ENCODE measurements around the gene ANLN. TPM values are rescaled to one million over a fixed set of nuclear protein-coding genes. Genes with fewer than 3 reads are reported as not detected.

Gene ANLN
- total and polyA plus RNA-seq, 9 of the 15 experiments (the other 6 are each of a cell fraction or from before 2014, with no cell fraction given): 18.1 to 66.2 (median 38.7) TPM

DNA sequence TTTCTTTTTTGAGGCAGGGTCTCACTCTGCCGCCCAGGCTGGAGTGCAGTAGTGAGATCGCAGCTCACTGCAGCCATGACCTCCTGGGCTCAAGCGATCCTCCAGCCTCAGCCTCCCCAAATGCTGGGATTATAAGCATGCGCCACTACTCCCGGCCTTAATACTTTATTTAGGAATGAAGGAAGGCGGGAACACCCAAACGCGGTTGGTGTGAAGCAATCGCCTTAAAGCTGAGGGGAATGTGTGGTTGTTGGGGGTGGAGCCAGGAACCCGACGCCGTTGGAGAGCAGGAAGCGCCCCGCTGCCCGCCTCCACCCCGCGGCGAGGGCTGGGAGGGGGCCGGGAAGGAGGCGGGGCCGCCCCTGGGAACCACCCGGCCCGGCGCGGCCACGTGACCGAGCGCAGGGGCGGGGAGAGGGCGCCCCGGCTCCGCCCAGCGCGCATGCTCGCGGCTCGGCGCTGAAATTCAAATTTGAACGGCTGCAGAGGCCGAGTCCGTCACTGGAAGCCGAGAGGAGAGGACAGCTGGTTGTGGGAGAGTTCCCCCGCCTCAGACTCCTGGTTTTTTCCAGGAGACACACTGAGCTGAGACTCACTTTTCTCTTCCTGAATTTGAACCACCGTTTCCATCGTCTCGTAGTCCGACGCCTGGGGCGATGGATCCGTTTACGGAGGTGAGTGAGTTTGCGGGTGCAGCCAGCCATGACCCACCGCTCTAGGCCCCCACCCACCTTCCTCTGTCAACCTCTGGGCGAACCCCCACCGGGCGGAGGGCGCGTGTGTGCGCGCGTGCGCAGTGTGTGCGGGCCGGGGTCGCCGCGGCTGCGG lies at the start of gene ANLN (continued):
- TF ChIP-seq, protein P1, sequence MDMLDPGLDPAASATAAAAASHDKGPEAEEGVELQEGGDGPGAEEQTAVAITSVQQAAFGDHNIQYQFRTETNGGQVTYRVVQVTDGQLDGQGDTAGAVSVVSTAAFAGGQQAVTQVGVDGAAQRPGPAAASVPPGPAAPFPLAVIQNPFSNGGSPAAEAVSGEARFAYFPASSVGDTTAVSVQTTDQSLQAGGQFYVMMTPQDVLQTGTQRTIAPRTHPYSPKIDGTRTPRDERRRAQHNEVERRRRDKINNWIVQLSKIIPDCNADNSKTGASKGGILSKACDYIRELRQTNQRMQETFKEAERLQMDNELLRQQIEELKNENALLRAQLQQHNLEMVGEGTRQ (CRISPR knock-in tag; IDR thresholded peaks at IDR 0.05): peak; percentile 91
- TF ChIP-seq EWSR1 (IDR thresholded peaks at IDR 0.05; ENCODE audit: borderline replicate concordance, low read depth, partially characterized antibody) (no peak), ZC3H4 (CRISPR knock-in tag; IDR thresholded peaks at IDR 0.05; ENCODE audit: borderline replicate concordance) (no peak), BACH1 (tag; IDR thresholded peaks at IDR 0.05) (no peak), ARNT (IDR thresholded peaks at IDR 0.05) (no peak), DPF2 (IDR thresholded peaks at IDR 0.05) (no peak; the same call in 1 of the 2 replicates), NFE2L1 (tag; IDR thresholded peaks at IDR 0.05; ENCODE audit: borderline replicate concordance, low read depth) (no peak), RBM25 (IDR thresholded peaks at IDR 0.05; ENCODE audit: low read depth, low read length, severe bottlenecking) (no peak), JUND (IDR thresholded peaks at IDR 0.05; ENCODE audit: borderline replicate concordance, low read depth, low read length) (peak; percentile 32), JUND (tag; IDR thresholded peaks at IDR 0.05; ENCODE audit: borderline replicate concordance, low read depth, low read length) (no peak; the same call in 2 of the 3 replicates), ZNF121 (CRISPR knock-in tag; conservative IDR thresholded peaks at IDR 0.05) (peak; percentile 85), SNRNP70 (optimal IDR thresholded peaks at IDR 0.05; ENCODE audit: low read depth, low read length) (no peak), E2F3 (CRISPR knock-in tag; IDR thresholded peaks at IDR 0.05) (no peak; the same call in 1 of the 2 replicates), ZSCAN32 (CRISPR knock-in tag; IDR thresholded peaks at IDR 0.05) (peak; percentile 56; the same call in 1 of the 2 replicates), BRF1 (IDR thresholded peaks at IDR 0.05; ENCODE audit: borderline replicate concordance, extremely low read depth, insufficient read length) (no peak), CBX5 (IDR thresholded peaks at IDR 0.05; ENCODE audit: borderline replicate concordance, low read depth) (peak; percentile 1; the same call in 1 of the 2 replicates)
- TF ChIP-seq, protein P2, sequence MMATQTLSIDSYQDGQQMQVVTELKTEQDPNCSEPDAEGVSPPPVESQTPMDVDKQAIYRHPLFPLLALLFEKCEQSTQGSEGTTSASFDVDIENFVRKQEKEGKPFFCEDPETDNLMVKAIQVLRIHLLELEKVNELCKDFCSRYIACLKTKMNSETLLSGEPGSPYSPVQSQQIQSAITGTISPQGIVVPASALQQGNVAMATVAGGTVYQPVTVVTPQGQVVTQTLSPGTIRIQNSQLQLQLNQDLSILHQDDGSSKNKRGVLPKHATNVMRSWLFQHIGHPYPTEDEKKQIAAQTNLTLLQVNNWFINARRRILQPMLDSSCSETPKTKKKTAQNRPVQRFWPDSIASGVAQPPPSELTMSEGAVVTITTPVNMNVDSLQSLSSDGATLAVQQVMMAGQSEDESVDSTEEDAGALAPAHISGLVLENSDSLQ (IDR thresholded peaks at IDR 0.05): no peak
- TF ChIP-seq, protein P3, sequence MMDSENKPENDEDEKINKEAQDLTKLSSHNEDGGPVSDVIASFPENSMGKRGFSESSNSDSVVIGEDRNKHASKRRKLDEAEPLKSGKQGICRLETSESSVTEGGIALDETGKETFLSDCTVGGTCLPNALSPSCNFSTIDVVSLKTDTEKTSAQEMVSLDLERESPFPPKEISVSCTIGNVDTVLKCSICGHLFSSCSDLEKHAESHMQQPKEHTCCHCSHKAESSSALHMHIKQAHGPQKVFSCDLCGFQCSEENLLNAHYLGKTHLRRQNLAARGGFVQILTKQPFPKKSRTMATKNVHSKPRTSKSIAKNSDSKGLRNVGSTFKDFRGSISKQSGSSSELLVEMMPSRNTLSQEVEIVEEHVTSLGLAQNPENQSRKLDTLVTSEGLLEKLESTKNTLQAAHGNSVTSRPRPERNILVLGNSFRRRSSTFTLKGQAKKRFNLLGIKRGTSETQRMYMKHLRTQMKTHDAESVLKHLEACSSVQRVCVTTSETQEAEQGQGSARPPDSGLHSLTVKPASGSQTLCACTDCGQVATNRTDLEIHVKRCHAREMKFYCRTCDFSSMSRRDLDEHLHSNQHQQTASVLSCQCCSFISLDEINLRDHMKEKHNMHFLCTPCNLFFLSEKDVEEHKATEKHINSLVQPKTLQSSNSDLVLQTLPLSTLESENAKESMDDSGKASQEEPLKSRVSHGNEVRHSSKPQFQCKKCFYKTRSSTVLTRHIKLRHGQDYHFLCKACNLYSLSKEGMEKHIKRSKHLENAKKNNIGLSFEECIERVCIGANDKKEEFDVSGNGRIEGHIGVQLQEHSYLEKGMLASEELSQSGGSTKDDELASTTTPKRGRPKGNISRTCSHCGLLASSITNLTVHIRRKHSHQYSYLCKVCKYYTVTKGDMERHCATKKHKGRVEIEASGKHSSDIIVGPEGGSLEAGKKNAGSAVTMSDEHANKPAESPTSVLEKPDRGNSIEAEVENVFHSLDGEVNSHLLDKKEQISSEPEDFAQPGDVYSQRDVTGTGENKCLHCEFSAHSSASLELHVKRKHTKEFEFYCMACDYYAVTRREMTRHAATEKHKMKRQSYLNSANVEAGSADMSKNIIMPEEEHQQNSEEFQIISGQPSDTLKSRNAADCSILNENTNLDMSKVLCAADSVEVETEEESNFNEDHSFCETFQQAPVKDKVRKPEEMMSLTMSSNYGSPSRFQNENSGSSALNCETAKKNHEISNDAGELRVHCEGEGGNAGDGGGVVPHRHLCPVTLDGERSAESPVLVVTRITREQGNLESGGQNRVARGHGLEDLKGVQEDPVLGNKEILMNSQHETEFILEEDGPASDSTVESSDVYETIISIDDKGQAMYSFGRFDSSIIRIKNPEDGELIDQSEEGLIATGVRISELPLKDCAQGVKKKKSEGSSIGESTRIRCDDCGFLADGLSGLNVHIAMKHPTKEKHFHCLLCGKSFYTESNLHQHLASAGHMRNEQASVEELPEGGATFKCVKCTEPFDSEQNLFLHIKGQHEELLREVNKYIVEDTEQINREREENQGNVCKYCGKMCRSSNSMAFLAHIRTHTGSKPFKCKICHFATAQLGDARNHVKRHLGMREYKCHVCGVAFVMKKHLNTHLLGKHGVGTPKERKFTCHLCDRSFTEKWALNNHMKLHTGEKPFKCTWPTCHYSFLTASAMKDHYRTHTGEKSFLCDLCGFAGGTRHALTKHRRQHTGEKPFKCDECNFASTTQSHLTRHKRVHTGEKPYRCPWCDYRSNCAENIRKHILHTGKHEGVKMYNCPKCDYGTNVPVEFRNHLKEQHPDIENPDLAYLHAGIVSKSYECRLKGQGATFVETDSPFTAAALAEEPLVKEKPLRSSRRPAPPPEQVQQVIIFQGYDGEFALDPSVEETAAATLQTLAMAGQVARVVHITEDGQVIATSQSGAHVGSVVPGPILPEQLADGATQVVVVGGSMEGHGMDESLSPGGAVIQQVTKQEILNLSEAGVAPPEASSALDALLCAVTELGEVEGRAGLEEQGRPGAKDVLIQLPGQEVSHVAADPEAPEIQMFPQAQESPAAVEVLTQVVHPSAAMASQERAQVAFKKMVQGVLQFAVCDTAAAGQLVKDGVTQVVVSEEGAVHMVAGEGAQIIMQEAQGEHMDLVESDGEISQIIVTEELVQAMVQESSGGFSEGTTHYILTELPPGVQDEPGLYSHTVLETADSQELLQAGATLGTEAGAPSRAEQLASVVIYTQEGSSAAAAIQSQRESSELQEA (IDR thresholded peaks at IDR 0.05; ENCODE audit: low read depth): no peak
